A673 (cell line): ENCODE measurements around the gene ACVR1B. TPM values are rescaled to one million over a fixed set of nuclear protein-coding genes. Genes with fewer than 3 reads are reported as not detected.

Experiments
- BruUV-seq: library from RNA; stranded (reverse); fragments of 400-500 nt; replicated peaks from 2 replicates; lab custom pipeline; 2021; lab: Mats Ljungman, UMichigan
- CTCF ChIA-PET: fragments of 300-600 bp; sonication (Branson Sonifier 250); formaldehyde crosslinking; loops from one replicate; lab custom pipeline; 2022; ENCODE audit warnings: antibody characterized with exemption; lab: Charles Lee
- POLR2A ChIA-PET: fragments of 300-600 bp; sonication (Branson Sonifier 250); formaldehyde crosslinking; loops from one replicate; lab custom pipeline; 2022; ENCODE audit warnings: antibody characterized with exemption; ENCODE audit not compliant: low non-redundant PET; lab: Charles Lee
- DNase-seq: peaks from one replicate; pipeline ENCODE4 v3.0.0-alpha.2; 2015; ENCODE audit warnings: low spot score
- H3K27ac ChIP-seq: fragments of 200-600 bp; sonication (generic); 2 replicates; pipeline ENCODE4 v1.5.1; 2016; ENCODE audit warnings: mixed run types, low read depth, mild to moderate bottlenecking, mixed read lengths, antibody characterized with exemption, low read length; ENCODE audit not compliant: poor library complexity, severe bottlenecking
- H3K27me3 ChIP-seq: fragments of 200-600 bp; sonication (generic); replicated peaks from 2 replicates; pipeline ENCODE4 v1.6.1; 2017; ENCODE audit warnings: mixed run types, low read depth, mild to moderate bottlenecking, mixed read lengths, antibody characterized with exemption, low read length; ENCODE audit not compliant: insufficient read depth, poor library complexity
- H3K36me3 ChIP-seq: fragments of 200-600 bp; sonication (generic); 2 replicates; pipeline ENCODE4 v1.6.1; 2016; ENCODE audit warnings: mixed run types, mild to moderate bottlenecking, mixed read lengths, antibody characterized with exemption, low read length; ENCODE audit not compliant: insufficient read depth, poor library complexity, severe bottlenecking
- H3K4me1 ChIP-seq: fragments of 200-600 bp; sonication (generic); 2 replicates; pipeline ENCODE4 v1.6.1; 2017; ENCODE audit warnings: mixed run types, mild to moderate bottlenecking, mixed read lengths, antibody characterized with exemption, low read length; ENCODE audit not compliant: insufficient read depth, poor library complexity, severe bottlenecking
- H3K4me3 ChIP-seq: fragments of 200-600 bp; sonication (generic); 2 replicates; pipeline ENCODE4 v1.5.1; 2016; ENCODE audit warnings: low read depth, mixed run types, mild to moderate bottlenecking, mixed read lengths, low read length; ENCODE audit not compliant: poor library complexity, severe bottlenecking
- H3K9me3 ChIP-seq: fragments of 200-600 bp; sonication (generic); 2 replicates; pipeline ENCODE4 v1.6.1; 2016; ENCODE audit warnings: mixed run types, low read depth, mild to moderate bottlenecking, mixed read lengths, antibody characterized with exemption, low read length; ENCODE audit not compliant: poor library complexity, severe bottlenecking
- EZH2 ChIP-seq: fragments of 200-600 bp; sonication (generic); IDR thresholded peaks from 2 replicates; pipeline ENCODE4 v1.6.1; 2017; ENCODE audit warnings: borderline replicate concordance, low read depth, mild to moderate bottlenecking, mixed read lengths, antibody characterized with exemption, low read length; ENCODE audit not compliant: poor library complexity, severe bottlenecking
- intact Hi-C: fragments of 100-400 bp; cut with micrococcal nuclease; formaldehyde crosslinking; loops from one replicate; pipeline ENCODE4 v1.10.0; 2022; ENCODE audit not compliant: unreplicated experiment
- total RNA-seq: library from RNA; stranded (reverse); gene quantifications from 2 replicates; pipeline ENCODE4 v1.2.3, GENCODE V29; 2021
- TF ChIP-seq, protein P1 (sequence below): fragments of 300-800, 200-600 bp; sonication (generic); conservative IDR thresholded peaks from 2 replicates; pipeline ENCODE4 v1.5.1; 2017; ENCODE audit warnings: low read depth, mild to moderate bottlenecking, antibody characterized with exemption, low read length, moderate library complexity, mixed read lengths

Gene ACVR1B
- total RNA-seq, 1 experiment from 2014 or later, result 27.4 TPM

DNA sequence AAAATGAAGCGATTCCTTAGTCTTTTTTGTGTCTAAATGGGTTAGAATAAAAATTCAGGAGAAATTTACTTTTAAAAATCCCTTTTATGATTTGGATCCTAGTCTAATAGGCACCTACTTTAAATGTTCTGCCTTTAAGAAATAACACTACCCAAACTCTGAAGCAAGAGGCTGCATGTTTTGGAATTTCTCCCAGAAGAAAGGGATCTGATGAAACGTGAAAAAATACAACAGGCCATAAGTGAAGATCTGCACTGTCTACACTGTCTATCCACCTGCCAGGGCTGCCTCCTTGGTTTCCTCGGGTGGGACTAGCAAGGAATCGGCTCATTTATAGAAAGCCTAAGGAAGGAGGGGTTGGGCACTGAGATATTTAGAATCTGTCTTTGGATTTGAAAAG, 22.1 kb downstream of the ACVR1B start:
- Histone ChIP-seq H3K27ac (peak overlapping the region; percentile 73), H3K36me3 (peaks cover 27% of the 10 kb centered on the region), H3K4me1 (peaks cover 51% of the 10 kb centered on the region), H3K4me3 (peak overlapping the region; percentile 8), H3K27me3 (no peaks in the 10 kb centered on the region), H3K9me3 (no peaks in the 10 kb centered on the region)
- intact Hi-C loops, result no loop called here
- ChIA-PET POLR2A (no interaction called here), CTCF (no interaction called here)
- no TSS peak for BruUV-seq
- TF ChIP-seq EZH2, result no peak
- TF ChIP-seq, protein P1, sequence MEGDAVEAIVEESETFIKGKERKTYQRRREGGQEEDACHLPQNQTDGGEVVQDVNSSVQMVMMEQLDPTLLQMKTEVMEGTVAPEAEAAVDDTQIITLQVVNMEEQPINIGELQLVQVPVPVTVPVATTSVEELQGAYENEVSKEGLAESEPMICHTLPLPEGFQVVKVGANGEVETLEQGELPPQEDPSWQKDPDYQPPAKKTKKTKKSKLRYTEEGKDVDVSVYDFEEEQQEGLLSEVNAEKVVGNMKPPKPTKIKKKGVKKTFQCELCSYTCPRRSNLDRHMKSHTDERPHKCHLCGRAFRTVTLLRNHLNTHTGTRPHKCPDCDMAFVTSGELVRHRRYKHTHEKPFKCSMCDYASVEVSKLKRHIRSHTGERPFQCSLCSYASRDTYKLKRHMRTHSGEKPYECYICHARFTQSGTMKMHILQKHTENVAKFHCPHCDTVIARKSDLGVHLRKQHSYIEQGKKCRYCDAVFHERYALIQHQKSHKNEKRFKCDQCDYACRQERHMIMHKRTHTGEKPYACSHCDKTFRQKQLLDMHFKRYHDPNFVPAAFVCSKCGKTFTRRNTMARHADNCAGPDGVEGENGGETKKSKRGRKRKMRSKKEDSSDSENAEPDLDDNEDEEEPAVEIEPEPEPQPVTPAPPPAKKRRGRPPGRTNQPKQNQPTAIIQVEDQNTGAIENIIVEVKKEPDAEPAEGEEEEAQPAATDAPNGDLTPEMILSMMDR, result no peak
- DNase-seq, result no peak

DNA sequence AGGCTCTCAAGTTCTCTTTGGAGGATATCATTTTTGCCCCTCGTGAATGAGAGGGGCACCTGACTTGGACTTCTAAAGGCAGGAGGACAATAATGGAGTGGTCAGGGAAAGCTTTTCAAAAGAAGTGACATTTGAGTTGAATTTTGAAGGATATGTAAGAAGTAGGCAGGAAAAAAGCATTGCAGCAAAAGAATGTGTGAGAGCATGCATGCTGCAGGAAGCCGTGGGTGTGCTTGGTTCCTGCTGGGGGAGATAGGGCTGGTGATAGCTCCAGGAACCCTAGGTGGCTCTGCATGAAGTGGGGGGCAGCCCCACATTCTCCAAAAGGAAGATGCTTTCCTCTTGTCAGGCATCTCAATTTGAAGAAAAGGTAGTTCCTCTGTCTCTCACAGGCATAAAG, 23.1 kb downstream of the ACVR1B start:
- H3K36me3 ChIP-seq, result peaks cover 27% of the 10 kb centered on the region
- H3K4me1 ChIP-seq, result peaks cover 51% of the 10 kb centered on the region
- H3K9me3 ChIP-seq, result no peaks in the 10 kb centered on the region
- peak overlapping the region; percentile 73 for H3K27ac ChIP-seq
- intact Hi-C loops, result no loop called here
- H3K4me3 ChIP-seq, result no peak overlapping the region
- no TSS peak for BruUV-seq
- H3K27me3 ChIP-seq, result no peaks in the 10 kb centered on the region
- TF ChIP-seq EZH2, result no peak
- TF ChIP-seq, protein P1, result no peak
- ChIA-PET CTCF (interaction anchor here (0.5 kb wide), 1 partner anchor 553 kb away, joined by 3 read pairs; no protein-coding TSS in a partner anchor), POLR2A (interaction anchor here (0.6 kb wide), 1 partner anchor 9 kb away, joined by 4 read pairs; no protein-coding TSS in a partner anchor)
- peak; percentile 65 for DNase-seq

DNA sequence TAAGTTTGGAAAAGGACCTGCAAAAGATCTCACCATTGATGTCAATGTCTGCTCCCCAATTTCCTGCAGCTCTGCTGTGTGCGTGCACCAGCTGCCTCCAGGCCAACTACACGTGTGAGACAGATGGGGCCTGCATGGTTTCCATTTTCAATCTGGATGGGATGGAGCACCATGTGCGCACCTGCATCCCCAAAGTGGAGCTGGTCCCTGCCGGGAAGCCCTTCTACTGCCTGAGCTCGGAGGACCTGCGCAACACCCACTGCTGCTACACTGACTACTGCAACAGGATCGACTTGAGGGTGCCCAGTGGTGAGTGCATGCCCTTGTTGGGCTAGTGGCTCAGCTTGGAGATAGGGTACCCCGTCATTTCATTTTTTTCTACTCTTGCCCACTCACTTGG, 23.7 kb downstream of the ACVR1B start:
- Histone ChIP-seq H3K4me3 (no peak overlapping the region), H3K27me3 (no peaks in the 10 kb centered on the region), H3K36me3 (peaks cover 27% of the 10 kb centered on the region), H3K27ac (peak overlapping the region; percentile 2), H3K9me3 (no peaks in the 10 kb centered on the region), H3K4me1 (peaks cover 56% of the 10 kb centered on the region)
- intact Hi-C loops, result no loop called here
- CTCF ChIA-PET, result no interaction called here
- BruUV-seq, result no TSS peak
- TF ChIP-seq, protein P1, result no peak
- no peak for TF ChIP-seq EZH2
- POLR2A ChIA-PET, result no interaction called here
- no peak for DNase-seq
